Naive B cell (primary cell): ENCODE measurements around the gene METTL25B. TPM values are rescaled to one million over a fixed set of nuclear protein-coding genes. Genes with fewer than 3 reads are reported as not detected.
A peak's percentile ranks its signal among the peaks of the same experiment; 100 is the strongest.

Source experiments
- ATAC-seq, 2 donors: fragments of 150-1000 bp; cut with Tn5 transposase; 2 replicates each; pipeline ENCODE4 v1.10.0; 2021; ENCODE audit warnings: low read depth in 2 of 2, mild to moderate bottlenecking in 2 of 2, moderate library complexity in 2 of 2
- DNase-seq: peaks from one replicate; pipeline ENCODE4 v3.0.0; 2022
- H3K27ac Mint-ChIP-seq, 6 donors: one replicate each; pipeline ENCODE4 v1.8.0; 2020 to 2022; ENCODE audit warnings: mild to moderate bottlenecking in 6 of 6, mixed read lengths in 6 of 6, moderate library complexity in 5 of 6, inconsistent platforms in 2 of 6
- H3K27me3 Mint-ChIP-seq, 3 donors: one replicate each; pipeline ENCODE4 v1.8.0; 2021 to 2022; ENCODE audit warnings: mixed read lengths in 3 of 3, mild to moderate bottlenecking in 1 of 3
- H3K36me3 Mint-ChIP-seq, 2 donors: one replicate each; pipeline ENCODE4 v1.8.0; 2020 to 2022; ENCODE audit warnings: mixed read lengths in 2 of 2, inconsistent platforms in 1 of 2, mild to moderate bottlenecking in 1 of 2
- H3K4me1 Mint-ChIP-seq, 3 donors: one replicate each; pipeline ENCODE4 v1.8.0; 2020 to 2022; ENCODE audit warnings: mixed read lengths in 3 of 3, inconsistent platforms in 1 of 3, mild to moderate bottlenecking in 1 of 3, moderate library complexity in 1 of 3
- H3K4me3 Mint-ChIP-seq, 8 donors: one replicate each; pipeline ENCODE4 v1.8.0; 2020 to 2022; ENCODE audit warnings: mild to moderate bottlenecking in 8 of 8, mixed read lengths in 8 of 8, moderate library complexity in 8 of 8, inconsistent platforms in 2 of 8
- H3K9me3 Mint-ChIP-seq, 7 donors: one replicate each; pipeline ENCODE4 v1.8.0; 2020 to 2022; ENCODE audit warnings: mixed read lengths in 7 of 7, mild to moderate bottlenecking in 5 of 7, inconsistent platforms in 2 of 7, moderate library complexity in 1 of 7
- polyA plus RNA-seq, 6 donors: library from polyadenylated mRNA; unstranded; fragments of 300-500 nt; fragmentation: Illumina TruSeq; gene quantifications; one replicate each; pipeline ENCODE4 v1.2.3, GENCODE V29; 2021; ENCODE audit warnings: low read depth in 6 of 6

METTL25B gene
- polyA plus RNA-seq, 6 donors from 2014 or later = 6.9 to 14.4 (median 9.6) TPM

DNA sequence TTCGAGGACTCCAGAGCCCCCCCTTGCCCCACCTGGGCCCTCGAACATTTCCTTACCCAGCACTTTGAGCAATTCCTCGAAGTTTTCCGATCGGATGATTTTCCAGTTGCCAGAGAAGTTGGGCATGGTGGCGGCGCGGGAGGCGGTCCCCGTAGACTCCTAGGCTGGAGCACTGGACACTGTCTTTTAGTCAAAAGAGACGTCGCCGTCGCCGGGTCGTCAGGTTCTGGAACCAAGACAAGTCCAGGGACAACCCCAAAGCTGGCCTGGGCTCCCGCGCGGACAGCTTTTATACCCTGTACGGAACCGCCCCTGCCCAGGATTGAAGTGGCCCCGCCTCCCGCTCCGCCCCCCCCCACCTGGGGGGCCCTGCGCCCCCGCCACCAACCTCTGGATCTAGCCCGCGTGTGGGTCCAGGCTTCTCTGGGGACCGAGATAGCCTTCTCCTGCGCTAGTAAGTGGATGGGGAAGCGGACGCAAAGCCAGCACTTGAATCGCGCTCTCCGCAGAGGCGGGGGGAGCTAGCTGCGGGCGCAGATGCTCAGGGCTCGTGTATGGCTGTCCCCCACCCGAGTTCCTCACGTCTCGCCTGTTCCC, 22.9 kb upstream of the METTL25B start, which contains the start of gene CRABP2:
Gene CRABP2 (minus strand): TSS at position 263 of the 597 bp plus-strand sequence. CDS start 137 bp downstream, at position 126.
- H3K36me3 Mint-ChIP-seq = no peaks in the 10 kb centered on the region
- H3K27ac Mint-ChIP-seq = peak within 1 kb of the TSS in 4 of 6 donors; percentile 14 to 87 (median 74)
- ATAC-seq (peak; percentile 65 to 70), DNase-seq (peak; percentile 50)
- H3K9me3 Mint-ChIP-seq = no peaks in the 10 kb centered on the region
- peaks cover 18 to 40% (median 32%) of the 10 kb centered on the region in 3 donors for H3K4me1 Mint-ChIP-seq
- peaks cover 23 to 50% (median 33%) of the 10 kb centered on the region in 3 donors for H3K27me3 Mint-ChIP-seq
- H3K4me3 Mint-ChIP-seq = peak within 1 kb of the TSS; percentile 81 to 94 (median 88)

DNA sequence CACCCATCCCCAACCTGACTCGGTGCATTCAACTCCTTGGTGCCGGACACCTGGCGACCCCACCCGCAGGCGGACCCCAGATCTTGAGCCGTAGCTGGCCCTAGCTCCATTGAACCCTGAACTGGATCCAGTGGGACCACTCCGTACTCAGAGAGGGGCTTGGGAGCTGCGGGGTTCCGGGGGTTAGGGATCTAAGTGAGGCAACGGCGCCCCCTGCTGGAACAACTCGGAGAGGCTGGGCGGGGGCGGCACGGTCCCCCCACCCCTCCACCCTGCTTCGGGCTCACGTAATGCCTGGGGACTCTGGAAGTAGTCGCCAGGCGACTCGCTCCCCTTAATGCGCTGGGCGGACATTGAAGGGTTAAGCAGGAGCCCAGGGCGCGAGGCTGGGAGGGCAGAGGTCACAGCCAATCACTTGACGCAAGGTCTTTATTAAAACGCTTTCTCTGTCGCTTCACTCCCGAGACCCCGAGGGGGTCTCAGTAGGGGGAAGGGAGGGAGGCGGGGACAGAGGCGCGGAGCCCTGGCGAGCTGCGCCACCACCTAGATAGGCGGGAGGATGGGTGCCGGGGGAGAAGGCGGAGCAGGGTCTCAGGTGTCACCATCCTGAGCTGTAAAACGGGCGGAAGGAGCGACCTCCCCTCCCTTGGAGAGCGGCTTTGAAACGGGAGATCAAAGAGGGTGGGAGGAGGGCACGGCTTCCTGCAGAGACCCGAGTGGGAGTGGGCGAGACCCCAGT, 22.2 kb upstream of the METTL25B start:
- H3K27ac Mint-ChIP-seq = peak overlapping the region in 3 of 6 donors; percentile 69 to 87 (median 80)
- peaks cover 23 to 43% (median 27%) of the 10 kb centered on the region in 3 donors for H3K27me3 Mint-ChIP-seq
- DNase-seq = peak; percentile 49
- peak overlapping the region; percentile 81 to 94 (median 88) for H3K4me3 Mint-ChIP-seq
- peak; percentile 72 to 74 for ATAC-seq
- H3K4me1 Mint-ChIP-seq = peaks cover 18 to 40% (median 32%) of the 10 kb centered on the region in 3 donors
- H3K36me3 Mint-ChIP-seq = no peaks in the 10 kb centered on the region
- H3K9me3 Mint-ChIP-seq = no peaks in the 10 kb centered on the region

DNA sequence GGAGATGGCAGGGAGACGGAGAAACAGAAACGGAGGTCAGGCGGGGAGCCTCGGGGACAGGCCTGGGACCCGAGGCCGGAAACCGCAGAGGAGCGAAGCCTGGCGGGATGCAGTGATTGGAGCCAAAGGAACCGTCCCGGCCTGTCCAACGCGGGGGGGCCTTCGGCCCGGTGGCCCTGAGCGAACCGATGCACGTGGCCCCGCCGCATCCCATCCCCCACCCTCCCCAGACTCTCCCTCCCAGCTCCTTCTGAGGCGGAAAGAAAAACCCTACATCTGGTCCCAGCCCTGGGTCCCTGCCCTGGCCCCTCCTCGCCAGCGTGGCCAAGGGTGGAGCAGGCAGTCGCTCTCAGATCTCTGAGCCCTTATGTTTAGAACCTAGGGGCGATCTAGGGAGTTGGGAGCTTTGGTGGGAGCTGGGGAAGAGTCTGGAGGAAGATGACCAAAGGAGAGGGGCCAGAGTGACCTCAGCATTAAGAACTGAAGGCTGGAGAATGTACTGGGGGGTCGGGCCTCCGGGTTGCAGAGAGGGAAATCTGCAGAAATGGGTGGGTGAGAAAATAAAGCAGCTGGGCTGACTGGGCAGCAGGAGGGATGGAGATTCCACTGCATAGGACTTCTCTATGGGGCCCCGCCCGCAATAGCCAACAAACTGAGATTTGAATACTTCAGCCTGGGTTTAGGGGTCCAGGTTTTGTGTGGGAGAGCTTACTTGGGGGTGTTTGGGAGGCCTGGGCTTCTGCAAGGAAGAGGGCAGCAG, 21.4 kb upstream of the METTL25B start:
- Mint-ChIP-seq H3K27ac (peak overlapping the region in 3 of 6 donors; percentile 2 to 69 (median 20)), H3K9me3 (no peaks in the 10 kb centered on the region), H3K27me3 (peaks cover 17 to 36% (median 20%) of the 10 kb centered on the region in 3 donors), H3K4me1 (peaks cover 18 to 40% (median 32%) of the 10 kb centered on the region in 3 donors), H3K36me3 (no peaks in the 10 kb centered on the region), H3K4me3 (peak overlapping the region; percentile 81 to 94 (median 88))
- DNase-seq (no peak), ATAC-seq (peak; percentile 10 to 14)

DNA sequence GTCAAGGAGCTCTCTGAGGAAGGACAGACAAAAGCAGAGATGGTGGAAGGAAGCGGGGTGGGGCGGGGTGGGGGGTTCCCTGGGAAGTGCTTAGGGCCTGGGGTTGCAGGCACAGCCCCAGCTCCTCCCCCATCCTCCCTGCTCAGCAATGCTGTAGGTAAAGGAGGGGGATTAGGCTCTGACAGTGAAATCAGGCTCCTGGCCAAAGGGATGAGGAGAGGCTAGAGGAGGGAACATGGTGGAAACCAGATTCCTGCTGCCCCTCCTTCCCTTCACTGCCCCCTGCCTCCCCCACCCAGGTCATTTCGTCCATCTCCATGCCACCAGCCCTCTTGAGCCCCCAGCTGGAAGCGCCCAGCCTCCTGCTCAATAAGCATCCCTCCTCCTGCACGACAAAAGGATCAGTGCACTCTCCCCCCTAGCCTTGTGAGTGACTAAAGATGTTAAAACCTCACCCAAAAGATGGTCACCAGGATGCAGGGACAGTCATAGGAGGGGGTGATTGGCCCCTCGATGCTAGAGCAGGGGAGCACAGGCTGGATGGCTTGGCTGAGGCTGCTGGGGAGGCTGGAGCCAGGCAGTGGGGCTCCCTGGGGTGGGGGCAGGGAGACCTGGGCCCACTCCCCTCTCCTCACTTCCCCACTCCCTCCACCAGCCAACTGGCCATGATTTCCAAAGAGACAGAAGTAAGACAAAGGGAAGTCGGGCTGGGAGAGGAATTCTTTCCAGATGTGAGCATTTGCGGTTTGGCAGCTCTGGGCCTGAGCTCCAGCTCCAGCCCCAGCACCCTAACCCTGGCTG, 20.7 kb upstream of the METTL25B start:
- Mint-ChIP-seq H3K9me3 (no peaks in the 10 kb centered on the region), H3K4me3 (peak overlapping the region in 6 of 8 donors; percentile 81 to 94 (median 88)), H3K27me3 (peaks cover 16 to 33% (median 20%) of the 10 kb centered on the region in 3 donors), H3K36me3 (no peaks in the 10 kb centered on the region), H3K27ac (peak overlapping the region in 1 of 6 donors; percentile 29), H3K4me1 (peaks cover 18 to 40% (median 32%) of the 10 kb centered on the region in 3 donors)
- ATAC-seq (no peak), DNase-seq (no peak)

DNA sequence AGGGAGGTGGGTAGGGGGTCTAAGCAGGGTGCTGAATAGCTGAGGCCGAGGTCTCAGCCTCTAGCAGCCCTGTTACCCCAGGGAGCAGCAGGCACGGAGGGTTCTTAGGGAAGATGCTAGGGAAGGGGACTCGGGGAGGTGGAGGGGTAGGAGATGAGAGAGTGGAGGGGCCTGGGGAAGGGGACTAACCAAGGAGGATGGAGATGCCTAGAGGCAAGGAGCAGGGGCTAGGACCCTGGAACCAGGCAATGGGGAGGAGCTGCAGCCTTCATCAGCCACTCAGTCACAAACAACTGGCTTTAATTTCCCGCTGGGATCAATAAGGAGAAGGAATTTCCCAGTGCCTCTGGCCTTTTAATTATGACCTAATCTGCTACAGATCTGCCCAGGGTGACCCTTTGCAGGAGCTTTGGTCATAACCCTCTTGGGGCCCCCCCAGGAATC, 20.0 kb upstream of the METTL25B start:
- Mint-ChIP-seq H3K4me3 (peak overlapping the region in 4 of 8 donors; percentile 6 to 75 (median 23)), H3K9me3 (no peaks in the 10 kb centered on the region), H3K4me1 (peaks cover 18 to 40% (median 32%) of the 10 kb centered on the region in 3 donors), H3K27me3 (peaks cover 10 to 27% (median 15%) of the 10 kb centered on the region in 3 donors), H3K36me3 (no peaks in the 10 kb centered on the region), H3K27ac (peak overlapping the region in 1 of 6 donors; percentile 29)
- no peak for DNase-seq
- no peak for ATAC-seq

GRCh38 chr1:156709031-156709430, 19.2 kb upstream of the METTL25B start:
- ATAC-seq = no peak
- Mint-ChIP-seq H3K9me3 (no peaks in the 10 kb centered on the region), H3K4me1 (peaks cover 18 to 32% (median 30%) of the 10 kb centered on the region in 3 donors), H3K27ac (peak overlapping the region in 1 of 6 donors; percentile 26), H3K27me3 (peaks cover 6 to 19% (median 7%) of the 10 kb centered on the region in 3 donors), H3K4me3 (peak overlapping the region in 1 of 8 donors; percentile 75), H3K36me3 (no peaks in the 10 kb centered on the region)
- no peak for DNase-seq

DNA sequence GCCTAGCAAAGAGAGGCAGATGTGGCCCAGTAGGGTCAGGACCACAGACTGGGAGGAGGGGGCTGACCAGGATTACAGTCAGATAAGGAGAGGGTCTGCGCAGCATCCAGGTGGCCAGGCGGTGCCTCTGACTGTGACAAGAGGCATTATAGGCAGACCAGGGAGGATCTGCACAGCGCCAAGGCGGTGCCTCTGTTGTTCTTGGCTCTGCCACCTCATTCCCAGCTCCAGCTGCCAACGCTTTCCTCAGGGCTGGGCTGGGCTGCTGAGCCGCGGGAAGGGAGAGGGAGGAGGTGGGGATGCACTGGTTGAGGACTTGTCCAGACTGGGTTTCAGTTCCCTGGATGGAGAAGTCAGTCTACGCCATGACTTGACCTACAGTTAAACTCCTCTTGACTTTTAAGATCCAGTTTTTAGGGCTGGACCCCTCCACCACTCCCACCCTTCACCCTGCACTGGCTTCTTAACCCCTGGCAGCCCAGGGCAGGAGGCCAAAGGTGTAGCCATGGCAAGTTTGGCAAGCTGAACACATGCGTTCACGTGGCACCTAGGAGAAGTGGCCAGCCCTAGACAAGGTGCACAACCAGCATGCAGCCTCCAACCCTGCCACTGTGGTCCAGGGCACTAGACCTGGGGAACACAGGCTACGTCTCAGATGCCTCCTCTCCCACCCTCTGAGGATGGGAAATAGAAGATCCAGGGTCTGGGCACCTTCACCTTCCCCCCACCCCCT, 18.3 kb upstream of the METTL25B start:
- ATAC-seq = no peak
- Mint-ChIP-seq H3K36me3 (peaks cover 2 to 5% of the 10 kb centered on the region in 2 donors), H3K4me1 (peaks cover 17 to 23% (median 21%) of the 10 kb centered on the region in 3 donors), H3K4me3 (no peak overlapping the region), H3K9me3 (no peaks in the 10 kb centered on the region), H3K27me3 (peaks cover 0 to 12% (median 0%) of the 10 kb centered on the region in 3 donors), H3K27ac (peak overlapping the region in 2 of 6 donors; percentile 37 to 86)
- DNase-seq = no peak

GRCh38 chr1:156711011-156711817, 17.1 kb upstream of the METTL25B start:
- H3K36me3 Mint-ChIP-seq = peaks cover 8 to 18% of the 10 kb centered on the region in 2 donors
- no peak overlapping the region for H3K4me3 Mint-ChIP-seq
- ATAC-seq (no peak), DNase-seq (no peak)
- no peaks in the 10 kb centered on the region for H3K9me3 Mint-ChIP-seq
- peaks cover 0 to 2% (median 0%) of the 10 kb centered on the region in 3 donors for H3K27me3 Mint-ChIP-seq
- H3K4me1 Mint-ChIP-seq = peaks cover 12 to 22% (median 19%) of the 10 kb centered on the region in 3 donors
- H3K27ac Mint-ChIP-seq = no peak overlapping the region

- Mint-ChIP-seq H3K36me3 (peaks cover 13 to 25% of the 10 kb centered on the region in 2 donors), H3K27ac (peak overlapping the region in 2 of 6 donors; percentile 39 to 72), H3K9me3 (no peaks in the 10 kb centered on the region), H3K27me3 (no peaks in the 10 kb centered on the region), H3K4me1 (peaks cover 5 to 16% (median 9%) of the 10 kb centered on the region in 3 donors), H3K4me3 (no peak overlapping the region)
- ATAC-seq (no peak), DNase-seq (no peak)
Observed at GRCh38 chr1:156712626-156713025, 15.6 kb upstream of the METTL25B start.

DNA sequence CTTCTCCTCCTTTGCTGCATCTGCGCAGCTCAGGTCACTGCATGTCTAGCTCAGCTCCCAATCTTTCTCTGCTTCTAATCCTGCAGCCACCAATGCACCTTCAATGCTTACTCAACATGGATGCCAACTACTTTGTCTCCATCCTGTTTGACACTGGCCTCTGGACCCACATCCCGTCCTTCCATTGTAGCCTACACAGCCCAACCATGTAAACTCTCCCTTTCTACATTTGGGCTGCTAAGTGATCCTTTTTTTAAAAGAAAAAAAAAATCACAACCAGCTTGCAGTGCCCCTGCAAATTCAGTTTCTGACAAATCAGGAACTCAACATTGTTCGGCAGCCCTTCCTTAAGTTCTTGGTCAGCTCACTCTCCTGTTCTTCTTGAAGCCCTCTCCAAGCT, 13.4 kb upstream of the METTL25B start:
- Mint-ChIP-seq H3K36me3 (peaks cover 13 to 25% of the 10 kb centered on the region in 2 donors), H3K9me3 (no peaks in the 10 kb centered on the region), H3K27ac (no peak overlapping the region), H3K4me3 (no peak overlapping the region), H3K4me1 (peaks cover 3 to 17% (median 9%) of the 10 kb centered on the region in 3 donors), H3K27me3 (no peaks in the 10 kb centered on the region)
- no peak for ATAC-seq
- DNase-seq = no peak

GRCh38 chr1:156717351-156717750, 10.9 kb upstream of the METTL25B start:
- H3K4me1 Mint-ChIP-seq = peaks cover 5 to 19% (median 9%) of the 10 kb centered on the region in 3 donors
- no peak for ATAC-seq
- H3K27ac Mint-ChIP-seq = no peak overlapping the region
- DNase-seq = no peak
- peaks cover 13 to 25% of the 10 kb centered on the region in 2 donors for H3K36me3 Mint-ChIP-seq
- H3K27me3 Mint-ChIP-seq = no peaks in the 10 kb centered on the region
- H3K4me3 Mint-ChIP-seq = no peak overlapping the region
- H3K9me3 Mint-ChIP-seq = no peaks in the 10 kb centered on the region
